Left lung (tissue), 10 donors: ENCODE measurements around the gene HDLBP. TPM values are rescaled to one million over a fixed set of nuclear protein-coding genes. Genes with fewer than 3 reads are reported as not detected.

Experiments
- ATAC-seq: fragments of 200-7000 bp; cut with Tn5 transposase; one replicate; pipeline ENCODE4 v1.9.1; 2020; ENCODE audit warnings: moderate library complexity
- DNase-seq, 4 donors: peaks; one replicate each; pipeline ENCODE4 v3.0.0-alpha.2; 2013 to 2020
- H3K27ac ChIP-seq, 2 donors: fragments of 200-600 bp; sonication (generic) in 1 of 2; one replicate each; pipeline versions ENCODE4 v1.5.0 to v1.8.0; 2020 to 2021
- H3K27me3 ChIP-seq, 2 donors: fragments of 200-600 bp; sonication (generic) in 1 of 2; one replicate each; pipeline versions ENCODE4 v1.5.0 to v1.8.0; 2020 to 2021
- H3K36me3 ChIP-seq, 2 donors: fragments of 200-600 bp; sonication (generic) in 1 of 2; one replicate each; pipeline versions ENCODE4 v1.5.0 to v1.8.0; 2020 to 2021
- H3K4me1 ChIP-seq, 2 donors: fragments of 200-600 bp; one replicate each; pipeline ENCODE4 v1.8.0; 2021
- H3K4me3 ChIP-seq, 2 donors: fragments of 200-600 bp; sonication (generic) in 1 of 2; one replicate each; pipeline versions ENCODE4 v1.5.0 to v1.8.0; 2020 to 2021; ENCODE audit warnings: mild to moderate bottlenecking in 1 of 2
- H3K9me3 ChIP-seq, 2 donors: fragments of 200-600 bp; sonication (generic) in 1 of 2; one replicate each; pipeline versions ENCODE4 v1.5.0 to v1.8.0; 2020 to 2021
- CTCF ChIP-seq, 2 donors: fragments of 200-600 bp; sonication (generic) in 1 of 2; IDR thresholded peaks; one replicate each; pipeline versions ENCODE4 v1.5.0 to v1.8.0; 2021; ENCODE audit warnings: antibody characterized with exemption in 2 of 2
- intact Hi-C, 2 donors: fragments of 100-400 bp; cut with DNase I; formaldehyde crosslinking; loops; one replicate each; pipeline versions ENCODE4 v1.11.2 to v1.14.2; 2022
- polyA plus RNA-seq, 6 donors: library from polyadenylated mRNA; unstranded; fragments of 120-200 nt; gene quantifications; one replicate each; pipeline ENCODE4 v1.2.1, GENCODE V29; 2013; ENCODE audit not compliant: insufficient read length in 6 of 6
- total RNA-seq, 2 donors: library from RNA; stranded (reverse); fragmentation: NEBNext Ultra II Directional; extraction: Animal tissue kit (Norgen Biotek cat#: 25700); gene quantifications; one replicate each; pipeline ENCODE4 v1.2.1, GENCODE V29; 2021
- donor health status: DM: no; HTN: yes; CAD: no.
- donor health status: DM: no; HTN: no; CAD: no.

The HDLBP gene
- total and polyA plus RNA-seq, 8 donors: 369 to 567 (median 401) TPM

GRCh38 chr2:241225983-241226382 is 89.5 kb downstream of the HDLBP start:
- peaks cover 0 to 60% of the 10 kb centered on the region in 2 donors for H3K36me3 ChIP-seq
- no peaks in the 10 kb centered on the region for H3K9me3 ChIP-seq
- no peak for ATAC-seq
- TF ChIP-seq CTCF (IDR thresholded peaks at IDR 0.05): no peak
- intact Hi-C loops: no loop called here
- no peaks in the 10 kb centered on the region for H3K27me3 ChIP-seq
- no peak overlapping the region for H3K27ac ChIP-seq
- peak in 1 of 4 donors; percentile 41 for DNase-seq
- H3K4me1 ChIP-seq: peaks cover 0 to 10% of the 10 kb centered on the region in 2 donors
- no peak overlapping the region for H3K4me3 ChIP-seq

GRCh38 chr2:241225545-241225944 is 89.9 kb downstream of the HDLBP start:
- Histone ChIP-seq H3K9me3 (no peaks in the 10 kb centered on the region), H3K27me3 (no peaks in the 10 kb centered on the region), H3K4me3 (no peak overlapping the region), H3K27ac (no peak overlapping the region), H3K4me1 (peaks cover 0 to 10% of the 10 kb centered on the region in 2 donors), H3K36me3 (peaks cover 0 to 56% of the 10 kb centered on the region in 2 donors)
- intact Hi-C loops: no loop called here
- DNase-seq: peak in 1 of 4 donors; percentile 64
- no peak for TF ChIP-seq CTCF (IDR thresholded peaks at IDR 0.05)
- no peak for ATAC-seq

GRCh38 chr2:241224851-241225438 is 90.5 kb downstream of the HDLBP start:
- DNase-seq (no peak), ATAC-seq (no peak)
- intact Hi-C loops: no loop called here
- Histone ChIP-seq H3K4me3 (no peak overlapping the region), H3K27ac (no peak overlapping the region), H3K4me1 (peaks cover 0 to 10% of the 10 kb centered on the region in 2 donors), H3K36me3 (peaks cover 0 to 50% of the 10 kb centered on the region in 2 donors), H3K27me3 (no peaks in the 10 kb centered on the region), H3K9me3 (no peaks in the 10 kb centered on the region)
- no peak for TF ChIP-seq CTCF (IDR thresholded peaks at IDR 0.05)

- intact Hi-C loops: no loop called here
- DNase-seq (peak in 2 of 4 donors; percentile 56 to 72), ATAC-seq (peak; percentile 22)
- H3K36me3 ChIP-seq: peaks cover 0 to 43% of the 10 kb centered on the region in 2 donors
- no peak for TF ChIP-seq CTCF (IDR thresholded peaks at IDR 0.05)
- no peak overlapping the region for H3K27ac ChIP-seq
- H3K27me3 ChIP-seq: no peaks in the 10 kb centered on the region
- H3K4me1 ChIP-seq: peaks cover 0 to 12% of the 10 kb centered on the region in 2 donors
- no peak overlapping the region for H3K4me3 ChIP-seq
- H3K9me3 ChIP-seq: no peaks in the 10 kb centered on the region
Measured at GRCh38 chr2:241224018-241224850, 91.2 kb downstream of the HDLBP start.
